ENCODE results near the gene FOXK2. TPM values are rescaled to one million over a fixed set of nuclear protein-coding genes. Genes with fewer than 3 reads are reported as not detected.
"Not testable (repeated sequence)": the region's sequence is repeated elsewhere in the genome, so short reads cannot be mapped to it uniquely, and the experiment has no call there.

The FOXK2 gene
- total and polyA plus RNA-seq, 2 experiments from 2014 or later = 30.2 to 37.7 TPM

- no peak overlapping the region for H3K4me2 ChIP-seq
- H3K27ac ChIP-seq = no peak overlapping the region
- no peaks in the 10 kb centered on the region for H4K20me1 ChIP-seq (ENCODE audit: insufficient read depth, poor library complexity, severe bottlenecking)
- TF ChIP-seq CTCF (IDR thresholded peaks at IDR 0.05; ENCODE audit: poor library complexity) (no peak), EZH2phosphoT487 (IDR thresholded peaks at IDR 0.05; ENCODE audit: low read depth, severe bottlenecking, unreplicated experiment) (no peak), EZH2 (IDR thresholded peaks at IDR 0.05; ENCODE audit: borderline replicate concordance) (no peak)
- DNase-seq (ENCODE audit: low spot score) = no peak
- no peaks in the 10 kb centered on the region for H3K27me3 ChIP-seq
- 93% methylated on average over 18 of the region's 18 CpGs for WGBS (ENCODE audit: low lambda C conversion rate, missing lambda C conversion rate)
- H3K9me3 ChIP-seq (ENCODE audit: low read depth) = no peaks in the 10 kb centered on the region
- H3K4me3 ChIP-seq = no peak overlapping the region
- no peaks in the 10 kb centered on the region for H3K4me1 ChIP-seq (ENCODE audit: insufficient read depth)
- H3K36me3 ChIP-seq (replicated peaks; ENCODE audit: insufficient read depth, low read depth) = no peaks in the 10 kb centered on the region
- no peaks in the 10 kb centered on the region for H3K9me2 ChIP-seq (replicated peaks; ENCODE audit: insufficient read depth)
- no peak overlapping the region for H2AFZ ChIP-seq
- H3K79me2 ChIP-seq = peaks cover 41% of the 10 kb centered on the region
Measured at GRCh38 chr17:82577300-82577699, 57.8 kb downstream of the FOXK2 start.

GRCh38 chr17:82579969-82580368 lies 60.4 kb downstream of the FOXK2 start:
- H3K4me3 ChIP-seq; H2AFZ ChIP-seq; H3K9me2 ChIP-seq (replicated peaks; ENCODE audit: insufficient read depth); H3K9me3 ChIP-seq (ENCODE audit: low read depth); H3K27ac ChIP-seq; DNase-seq (ENCODE audit: low spot score); H4K20me1 ChIP-seq (ENCODE audit: insufficient read depth, poor library complexity, severe bottlenecking); H3K4me1 ChIP-seq (ENCODE audit: insufficient read depth); H3K4me2 ChIP-seq; H3K27me3 ChIP-seq; H3K36me3 ChIP-seq (replicated peaks; ENCODE audit: insufficient read depth, low read depth): not testable (repeated sequence)
- WGBS (ENCODE audit: low lambda C conversion rate, missing lambda C conversion rate) = 100% methylated on average over 1 of the region's 4 CpGs
- H3K79me2 ChIP-seq = peaks cover 33% of the 10 kb centered on the region

- H2AFZ ChIP-seq = no peak overlapping the region
- peaks cover 25% of the 10 kb centered on the region for H3K79me2 ChIP-seq
- no peak overlapping the region for H3K4me2 ChIP-seq
- TF ChIP-seq CTCF (IDR thresholded peaks at IDR 0.05; ENCODE audit: poor library complexity) (no peak), EZH2 (IDR thresholded peaks at IDR 0.05; ENCODE audit: borderline replicate concordance) (no peak), EZH2phosphoT487 (IDR thresholded peaks at IDR 0.05; ENCODE audit: low read depth, severe bottlenecking, unreplicated experiment) (no peak)
- DNase-seq (ENCODE audit: low spot score) = no peak
- H3K27ac ChIP-seq = no peak overlapping the region
- no peaks in the 10 kb centered on the region for H4K20me1 ChIP-seq (ENCODE audit: insufficient read depth, poor library complexity, severe bottlenecking)
- WGBS (ENCODE audit: low lambda C conversion rate, missing lambda C conversion rate) = 82% methylated on average over 8 of the region's 8 CpGs
- H3K4me1 ChIP-seq (ENCODE audit: insufficient read depth) = no peaks in the 10 kb centered on the region
- H3K4me3 ChIP-seq = no peak overlapping the region
- H3K9me3 ChIP-seq (ENCODE audit: low read depth) = no peaks in the 10 kb centered on the region
- H3K9me2 ChIP-seq (replicated peaks; ENCODE audit: insufficient read depth) = no peaks in the 10 kb centered on the region
- H3K36me3 ChIP-seq (replicated peaks; ENCODE audit: insufficient read depth, low read depth) = no peaks in the 10 kb centered on the region
- H3K27me3 ChIP-seq = no peaks in the 10 kb centered on the region
Measured at GRCh38 chr17:82582213-82582612, 62.7 kb downstream of the FOXK2 start.

GRCh38 chr17:82582709-82583108 lies 63.2 kb downstream of the FOXK2 start:
- DNase-seq (ENCODE audit: low spot score) = no peak
- H3K4me2 ChIP-seq = no peak overlapping the region
- H3K27ac ChIP-seq = no peak overlapping the region
- H3K9me3 ChIP-seq (ENCODE audit: low read depth) = no peaks in the 10 kb centered on the region
- TF ChIP-seq CTCF (IDR thresholded peaks at IDR 0.05; ENCODE audit: poor library complexity) (no peak), EZH2phosphoT487 (IDR thresholded peaks at IDR 0.05; ENCODE audit: low read depth, severe bottlenecking, unreplicated experiment) (no peak), EZH2 (IDR thresholded peaks at IDR 0.05; ENCODE audit: borderline replicate concordance) (no peak)
- no peaks in the 10 kb centered on the region for H3K27me3 ChIP-seq
- H3K79me2 ChIP-seq = peaks cover 20% of the 10 kb centered on the region
- H2AFZ ChIP-seq = no peak overlapping the region
- 89% methylated on average over 11 of the region's 11 CpGs for WGBS (ENCODE audit: low lambda C conversion rate, missing lambda C conversion rate)
- no peaks in the 10 kb centered on the region for H3K4me1 ChIP-seq (ENCODE audit: insufficient read depth)
- no peaks in the 10 kb centered on the region for H4K20me1 ChIP-seq (ENCODE audit: insufficient read depth, poor library complexity, severe bottlenecking)
- no peaks in the 10 kb centered on the region for H3K9me2 ChIP-seq (replicated peaks; ENCODE audit: insufficient read depth)
- no peaks in the 10 kb centered on the region for H3K36me3 ChIP-seq (replicated peaks; ENCODE audit: insufficient read depth, low read depth)
- H3K4me3 ChIP-seq = no peak overlapping the region
